ENCODE measurements around the gene COL5A1. TPM values are rescaled to one million over a fixed set of nuclear protein-coding genes. Genes with fewer than 3 reads are reported as not detected.

COL5A1 gene
- total RNA-seq, 4 donors from 2014 or later, result 51.9 to 78.3 (median 62.4) TPM

DNA sequence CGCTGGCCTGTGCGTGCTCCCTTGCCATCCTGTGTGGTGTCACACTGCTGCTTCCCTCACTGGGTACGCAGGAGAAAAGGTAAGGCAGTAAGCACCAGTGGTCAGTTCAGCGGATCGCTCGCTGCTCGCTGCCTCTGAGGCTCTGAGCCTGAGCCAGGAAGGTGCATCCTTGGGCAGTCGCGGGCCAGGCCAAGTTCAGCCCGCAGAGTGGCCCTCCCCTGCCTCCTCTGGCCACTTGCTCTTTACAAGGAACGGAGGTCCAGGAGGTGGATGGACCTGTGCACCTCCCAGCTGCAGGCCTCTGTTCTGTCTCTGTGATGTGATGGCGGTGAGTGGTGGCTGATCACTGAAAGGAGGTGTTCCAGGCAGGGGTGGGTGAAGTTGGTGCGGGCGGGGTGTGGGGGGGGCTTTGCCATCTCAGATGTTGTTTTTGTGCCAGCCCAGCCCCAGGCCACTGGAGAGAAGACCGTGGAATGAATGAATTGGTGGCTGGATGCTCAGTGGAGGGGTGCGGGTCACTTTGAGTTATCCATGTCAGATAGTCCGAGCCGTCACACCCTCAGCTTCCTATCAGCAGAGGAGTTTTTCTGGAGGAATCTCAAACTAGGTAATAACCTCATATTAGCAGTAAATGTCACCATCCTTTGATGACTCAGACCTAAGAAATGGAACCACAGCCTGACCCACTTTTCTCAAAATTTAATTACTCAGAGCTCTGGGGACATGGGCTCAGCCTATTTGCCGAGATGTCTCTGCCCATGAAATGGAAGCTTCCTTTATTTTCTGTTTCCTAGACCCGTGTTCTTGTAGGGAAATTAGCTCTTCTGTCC lies 7.3 kb downstream of the COL5A1 start:
- Histone ChIP-seq H3K4me1 (peaks cover 0 to 95% (median 64%) of the 10 kb centered on the region in 4 donors), H3K9me3 (no peaks in the 10 kb centered on the region), H3K27ac (peak overlapping the region in 3 of 4 donors; percentile 10 to 72 (median 52)), H3K27me3 (no peaks in the 10 kb centered on the region), H3K4me3 (no peak overlapping the region), H3K36me3 (peaks cover 0 to 13% (median 0%) of the 10 kb centered on the region in 3 donors)
- TF ChIP-seq, protein P1, sequence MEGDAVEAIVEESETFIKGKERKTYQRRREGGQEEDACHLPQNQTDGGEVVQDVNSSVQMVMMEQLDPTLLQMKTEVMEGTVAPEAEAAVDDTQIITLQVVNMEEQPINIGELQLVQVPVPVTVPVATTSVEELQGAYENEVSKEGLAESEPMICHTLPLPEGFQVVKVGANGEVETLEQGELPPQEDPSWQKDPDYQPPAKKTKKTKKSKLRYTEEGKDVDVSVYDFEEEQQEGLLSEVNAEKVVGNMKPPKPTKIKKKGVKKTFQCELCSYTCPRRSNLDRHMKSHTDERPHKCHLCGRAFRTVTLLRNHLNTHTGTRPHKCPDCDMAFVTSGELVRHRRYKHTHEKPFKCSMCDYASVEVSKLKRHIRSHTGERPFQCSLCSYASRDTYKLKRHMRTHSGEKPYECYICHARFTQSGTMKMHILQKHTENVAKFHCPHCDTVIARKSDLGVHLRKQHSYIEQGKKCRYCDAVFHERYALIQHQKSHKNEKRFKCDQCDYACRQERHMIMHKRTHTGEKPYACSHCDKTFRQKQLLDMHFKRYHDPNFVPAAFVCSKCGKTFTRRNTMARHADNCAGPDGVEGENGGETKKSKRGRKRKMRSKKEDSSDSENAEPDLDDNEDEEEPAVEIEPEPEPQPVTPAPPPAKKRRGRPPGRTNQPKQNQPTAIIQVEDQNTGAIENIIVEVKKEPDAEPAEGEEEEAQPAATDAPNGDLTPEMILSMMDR (IDR thresholded peaks at IDR 0.05), result no peak
- TF ChIP-seq POLR2A (IDR thresholded peaks at IDR 0.05) (no peak), EP300 (IDR thresholded peaks at IDR 0.05) (peak in 1 of 2 donors; percentile 14)
- WGBS, 2 donors, result 79 to 81% methylated on average over 19 to 20 of the region's 20 CpGs
- no peak for DNase-seq (ENCODE audit: low spot score in 2 of 2)

GRCh38 chr9:134650431-134651190 lies 9.0 kb downstream of the COL5A1 start:
- H3K27me3 ChIP-seq, result no peaks in the 10 kb centered on the region
- TF ChIP-seq EP300 (IDR thresholded peaks at IDR 0.05), result no peak
- TF ChIP-seq, protein P1 (IDR thresholded peaks at IDR 0.05), result no peak
- no peak for TF ChIP-seq POLR2A (IDR thresholded peaks at IDR 0.05)
- H3K9me3 ChIP-seq, result no peaks in the 10 kb centered on the region
- H3K4me1 ChIP-seq, result peaks cover 0 to 93% (median 62%) of the 10 kb centered on the region in 4 donors
- DNase-seq (ENCODE audit: low spot score in 2 of 2), result no peak
- peaks cover 0 to 13% (median 0%) of the 10 kb centered on the region in 3 donors for H3K36me3 ChIP-seq
- no peak overlapping the region for H3K4me3 ChIP-seq
- WGBS, 2 donors, result 86 to 89% methylated on average over 25 to 26 of the region's 26 CpGs
- no peak overlapping the region for H3K27ac ChIP-seq

- Histone ChIP-seq H3K27ac (peak overlapping the region in 2 of 4 donors; percentile 53 to 72), H3K4me1 (peaks cover 0 to 93% (median 55%) of the 10 kb centered on the region in 4 donors)
Measured at GRCh38 chr9:134651226-134651905, 9.8 kb downstream of the COL5A1 start.

DNA sequence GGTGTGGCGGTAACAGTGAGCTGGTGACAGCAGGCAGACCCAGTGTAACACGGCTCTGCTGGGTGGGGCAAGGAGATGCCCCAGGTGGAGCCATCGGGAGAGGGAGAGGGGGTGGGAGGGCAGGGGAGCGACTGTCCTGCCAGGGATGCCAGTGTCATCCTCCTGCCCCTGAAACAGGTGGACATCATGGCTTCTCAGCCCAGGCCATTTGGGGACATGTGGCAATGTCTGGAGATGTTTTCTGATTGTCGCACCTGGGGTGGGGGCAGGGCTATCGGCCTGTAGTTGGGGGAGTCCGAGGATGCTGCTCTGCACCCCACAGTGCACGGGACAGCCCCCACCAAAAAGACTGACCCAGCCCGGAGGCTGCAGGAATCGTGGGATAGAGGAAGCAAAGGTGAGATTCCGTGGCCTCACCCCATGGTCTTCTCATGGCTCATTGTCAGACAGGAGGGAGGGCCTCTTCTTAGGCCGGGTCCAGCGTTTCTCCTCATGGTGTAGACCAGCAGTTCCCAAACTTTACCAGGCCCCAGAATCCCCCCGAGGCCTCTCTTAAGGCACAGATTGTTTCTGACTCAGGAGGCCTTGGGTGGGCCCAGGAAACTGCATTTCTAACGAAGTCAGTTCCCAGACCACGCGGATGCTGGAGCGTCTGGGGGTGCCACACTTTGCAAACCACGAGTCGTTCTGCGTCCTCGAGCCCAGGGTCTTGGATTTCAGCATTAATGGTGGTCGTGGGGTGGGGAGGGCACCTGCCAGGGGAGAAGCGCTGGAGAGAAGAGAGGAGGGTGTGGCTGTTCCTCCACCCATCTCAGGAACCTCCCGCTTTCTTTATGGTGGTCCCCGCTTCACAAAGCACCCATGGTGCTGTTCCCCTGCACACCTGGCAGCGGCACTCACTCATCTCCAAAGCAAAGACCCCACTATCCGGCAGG lies 11.0 kb downstream of the COL5A1 start:
- peaks cover 0 to 85% (median 43%) of the 10 kb centered on the region in 4 donors for H3K4me1 ChIP-seq
- no peak overlapping the region for H3K4me3 ChIP-seq
- DNase-seq (ENCODE audit: low spot score in 2 of 2), result no peak
- peak overlapping the region in 2 of 4 donors; percentile 53 to 72 for H3K27ac ChIP-seq
- 63 to 67% methylated on average over 23 to 28 of the region's 28 CpGs for WGBS, 2 donors
- TF ChIP-seq POLR2A (IDR thresholded peaks at IDR 0.05) (no peak), EP300 (IDR thresholded peaks at IDR 0.05) (no peak)
- TF ChIP-seq, protein P1 (IDR thresholded peaks at IDR 0.05), result no peak
- no peaks in the 10 kb centered on the region for H3K27me3 ChIP-seq
- no peaks in the 10 kb centered on the region for H3K9me3 ChIP-seq
- H3K36me3 ChIP-seq, result peaks cover 0 to 13% (median 0%) of the 10 kb centered on the region in 3 donors

More at GRCh38 chr9:134651226-134651905, 9.8 kb downstream of the COL5A1 start:
- H3K36me3 ChIP-seq, result peaks cover 0 to 13% (median 0%) of the 10 kb centered on the region in 3 donors
- no peak for DNase-seq (ENCODE audit: low spot score in 2 of 2)
- H3K4me3 ChIP-seq, result no peak overlapping the region
- no peaks in the 10 kb centered on the region for H3K27me3 ChIP-seq
- TF ChIP-seq, protein P1 (IDR thresholded peaks at IDR 0.05), result no peak
- TF ChIP-seq POLR2A (IDR thresholded peaks at IDR 0.05), result no peak
- no peak for TF ChIP-seq EP300 (IDR thresholded peaks at IDR 0.05)
- WGBS, 2 donors, result 54 to 59% methylated on average over 10 of the region's 10 CpGs
- H3K9me3 ChIP-seq, result no peaks in the 10 kb centered on the region

Measured in tibial nerve (tissue), 4 donors.